ENCODE data around the gene GRIK4.

- TF ChIP-seq CTCF (IDR thresholded peaks at IDR 0.05) (no peak), FOXK1 (CRISPR knock-in tag; IDR thresholded peaks at IDR 0.05) (no peak), JUN (CRISPR knock-in tag; IDR thresholded peaks at IDR 0.05) (no peak), ATF3 (CRISPR knock-in tag; conservative IDR thresholded peaks at IDR 0.05) (no peak)
Observed at GRCh38 chr11:120839201-120839600, 327.7 kb downstream of the GRIK4 start.

Measured in WTC11 (cell line).